ENCODE measurements around the gene TSSK1B. TPM values are rescaled to one million over a fixed set of nuclear protein-coding genes. Genes with fewer than 3 reads are reported as not detected.

TSSK1B gene
- total RNA-seq, 1 experiment from 2014 or later, result 0.17 TPM

GRCh38 chr5:113390224-113390623 lies 44.6 kb downstream of the TSSK1B start:
- Mint-ChIP-seq H3K9me3 (no peaks in the 10 kb centered on the region), H3K4me1 (peaks cover 6 to 7% of the 10 kb centered on the region in 2 experiments)

More at GRCh38 chr5:113390224-113390623, 44.6 kb downstream of the TSSK1B start:
- H3K14ac ChIP-seq (ENCODE audit: insufficient read depth, low read length), result no peak overlapping the region
- H2BK20ac ChIP-seq (ENCODE audit: low read depth, low read length, poor library complexity, severe bottlenecking), result no peak overlapping the region
- H2BK5ac ChIP-seq (ENCODE audit: insufficient read length, low read length), result no peak overlapping the region
- no peak overlapping the region for H4K91ac ChIP-seq (ENCODE audit: insufficient read length, low read depth, low read length)
- H4K5ac ChIP-seq (ENCODE audit: insufficient read length, low read depth, low read length), result no peak overlapping the region
- no peak overlapping the region for H3K56ac ChIP-seq (ENCODE audit: insufficient read length, low read depth, low read length)
- no peak overlapping the region for H3K4ac ChIP-seq (ENCODE audit: low read depth, low read length)
- H4K20me1 ChIP-seq (ENCODE audit: control insufficient read depth, insufficient read depth, insufficient read length), result no peaks in the 10 kb centered on the region
- H3K18ac ChIP-seq (ENCODE audit: insufficient read length, low read depth, low read length), result no peak overlapping the region
- H3K23me2 ChIP-seq (ENCODE audit: insufficient read length, low read depth, low read length, poor library complexity, severe bottlenecking), result no peaks in the 10 kb centered on the region
- H3K9me3 ChIP-seq (ENCODE audit: control insufficient read depth, low read depth, low read length), result no peaks in the 10 kb centered on the region
- no peaks in the 10 kb centered on the region for H3K79me2 ChIP-seq (ENCODE audit: insufficient read depth, low read length)
- H3K27ac ChIP-seq (ENCODE audit: insufficient read length, low read depth, low read length), result no peak overlapping the region
- H2AK5ac ChIP-seq (ENCODE audit: insufficient read length, low read length), result no peak overlapping the region
- no peaks in the 10 kb centered on the region for H3K4me1 ChIP-seq (ENCODE audit: insufficient read depth, low read length)
- Mint-ChIP-seq H3K27ac (no peak overlapping the region), H3K27me3 (ENCODE audit: low read depth) (no peaks in the 10 kb centered on the region; the same call in 1 of the 2 replicates), H3K36me3 (ENCODE audit: insufficient read depth in 1 of 3, low read depth in 3 of 3) (no peaks in the 10 kb centered on the region), H3K4me3 (no peak overlapping the region)
- no peak overlapping the region for H2AFZ ChIP-seq (ENCODE audit: low read length)
- H3K4me2 ChIP-seq (ENCODE audit: insufficient read depth, insufficient read length, low read length), result no peak overlapping the region
- no peak overlapping the region for H2BK12ac ChIP-seq (ENCODE audit: insufficient read length, low read depth, low read length)
- no peak overlapping the region for H3K23ac ChIP-seq (ENCODE audit: insufficient read length, low read depth, low read length)
- H2BK15ac ChIP-seq (ENCODE audit: low read depth, low read length), result no peak overlapping the region
- TF ChIP-seq CTCF (conservative IDR thresholded peaks at IDR 0.05), result no peak
- no peak overlapping the region for H3K9ac ChIP-seq (ENCODE audit: extremely low read depth, insufficient read length, low read length)
- no peak overlapping the region for H2BK120ac ChIP-seq (ENCODE audit: low read depth, low read length, poor library complexity, severe bottlenecking)
- no peak overlapping the region for H4K8ac ChIP-seq (replicated peaks; ENCODE audit: insufficient read length, low read depth, low read length)
- WGBS (ENCODE audit: extremely low coverage, insufficient read length, low lambda C conversion rate), result no CpG with 5 or more reads among the region's 1 CpG
- H3T11ph ChIP-seq (ENCODE audit: low read length), result no peak overlapping the region
- H3K27me3 ChIP-seq (ENCODE audit: insufficient read depth, low read length), result no peaks in the 10 kb centered on the region
- no peaks in the 10 kb centered on the region for H3K79me1 ChIP-seq (ENCODE audit: insufficient read depth, low read depth, low read length, poor library complexity, severe bottlenecking)
- no peak for DNase-seq

All from H9 (cell line).